22Rv1 (cell line): Measurements from ENCODE around the gene GLRA3.
"Not testable (repeated sequence)": the region's sequence is repeated elsewhere in the genome, so short reads cannot be mapped to it uniquely, and the experiment has no call there.

ENCODE experiments used
- H3K27ac ChIP-seq: fragments of 450-650 bp; 2 replicates; pipeline ENCODE4 v1.5.1; 2017
- CTCF ChIP-seq: fragments of 450-650 bp; IDR thresholded peaks from 2 replicates; pipeline ENCODE4 v1.5.1; 2017; ENCODE audit warnings: mild to moderate bottlenecking
- ZFX ChIP-seq: fragments of 450-650 bp; IDR thresholded peaks from 2 replicates; pipeline ENCODE4 v1.6.1; 2017; ENCODE audit warnings: antibody characterized with exemption, borderline replicate concordance

The GLRA3 gene

GRCh38 chr4:174828845-174829701 lies at the start of gene GLRA3:
Gene GLRA3 (minus strand): TSS chr4:174829247. CDS start chr4:174828811, 436 bp downstream.
- no peak for TF ChIP-seq CTCF
- no peak for TF ChIP-seq ZFX
- H3K27ac ChIP-seq = peak within 1 kb of the TSS; percentile 82

GRCh38 chr4:174874898-174875297 lies 45.9 kb upstream of the GLRA3 start:
- TF ChIP-seq ZFX (no peak), CTCF (no peak)
- H3K27ac ChIP-seq = no peak overlapping the region

- no peak overlapping the region for H3K27ac ChIP-seq
- TF ChIP-seq CTCF (peak; percentile 41; the same call in 1 of the 2 replicates), ZFX (no peak)
Measured at GRCh38 chr4:174873931-174874330, 44.9 kb upstream of the GLRA3 start.

- not testable (repeated sequence) for H3K27ac ChIP-seq
Measured at GRCh38 chr4:174873146-174873545, 44.1 kb upstream of the GLRA3 start.

GRCh38 chr4:174871407-174871806 lies 42.4 kb upstream of the GLRA3 start:
- H3K27ac ChIP-seq = no peak overlapping the region
- no peak for TF ChIP-seq CTCF
- TF ChIP-seq ZFX = no peak

GRCh38 chr4:174870311-174870710 lies 41.3 kb upstream of the GLRA3 start:
- H3K27ac ChIP-seq = no peak overlapping the region
- TF ChIP-seq CTCF = no peak
- TF ChIP-seq ZFX = no peak

- no peak overlapping the region for H3K27ac ChIP-seq
Measured at GRCh38 chr4:174869339-174869738, 40.3 kb upstream of the GLRA3 start.

More at GRCh38 chr4:174869339-174869738, 40.3 kb upstream of the GLRA3 start:
- TF ChIP-seq CTCF (no peak), ZFX (no peak)
